ENCODE measurements around the gene LRRC75B. TPM values are rescaled to one million over a fixed set of nuclear protein-coding genes. Genes with fewer than 3 reads are reported as not detected.

LRRC75B gene
- total RNA-seq, 1 experiment from 2014 or later = 7.9 TPM

- CTCF ChIA-PET = no interaction called here
- intact Hi-C loops (cut with micrococcal nuclease) = no loop called here
- Histone ChIP-seq H2AFZ (ENCODE audit: low read depth, low read length, poor library complexity, severe bottlenecking) (no peak overlapping the region), H4K20me1 (ENCODE audit: insufficient read depth) (no peaks in the 10 kb centered on the region), H3K27me3 (ENCODE audit: insufficient read depth, low read length) (no peaks in the 10 kb centered on the region), H3K9me3 (ENCODE audit: control insufficient read depth in 1 of 2, insufficient read depth in 1 of 2, low read depth in 1 of 2, low read length in 2 of 2) (no peaks in the 10 kb centered on the region), H3K9ac (ENCODE audit: low read length) (no peak overlapping the region), H3K27ac (ENCODE audit: low read depth, low read length) (no peak overlapping the region), H3K4me2 (ENCODE audit: low read length) (no peak overlapping the region), H3K4me1 (ENCODE audit: control insufficient read depth in 1 of 2, insufficient read depth in 2 of 2, low read length in 2 of 2) (no peaks in the 10 kb centered on the region), H3K9me2 (ENCODE audit: insufficient read depth) (no peaks in the 10 kb centered on the region), H3K79me2 (ENCODE audit: insufficient read depth, low read length) (no peaks in the 10 kb centered on the region; the same call in 1 of the 2 replicates), H3K4me3 (replicated peaks in 1 of 2; ENCODE audit: low read depth in 1 of 2, low read length in 2 of 2) (no peak overlapping the region), H3K36me3 (ENCODE audit: control insufficient read depth in 1 of 2, insufficient read depth in 2 of 2, low read length in 2 of 2) (peaks cover 9 to 15% of the 10 kb centered on the region in 2 experiments; a peak in 3 of 4 replicates)
- POLR2A ChIA-PET = no interaction called here
- ATAC-seq = no peak
- RAD21 ChIA-PET (ENCODE audit: low non-redundant PET in 1 of 2, low total read pairs in 2 of 2, uncharacterized antibody in 2 of 2, unreplicated experiment in 2 of 2) = no interaction called here
- TF ChIP-seq JUND (IDR thresholded peaks at IDR 0.05) = no peak
- no peak for TF ChIP-seq ZFX (IDR thresholded peaks at IDR 0.05)
- no peak for TF ChIP-seq EGR1 (IDR thresholded peaks at IDR 0.05; ENCODE audit: low read depth)
- no peak for TF ChIP-seq CTCF (IDR thresholded peaks at IDR 0.05 in 2 of 3, conservative IDR thresholded peaks at IDR 0.05 in 1 of 3; ENCODE audit: borderline replicate concordance in 1 of 3, insufficient read depth in 1 of 3, low read depth in 2 of 3, low read length in 2 of 3)
- no peak for TF ChIP-seq SP1 (IDR thresholded peaks at IDR 0.05; ENCODE audit: low read depth)
- TF ChIP-seq ELF1 (IDR thresholded peaks at IDR 0.05; ENCODE audit: borderline replicate concordance, low read depth) = no peak
- TF ChIP-seq FOSL1 (IDR thresholded peaks at IDR 0.05; ENCODE audit: low read depth) = no peak
- TF ChIP-seq ZNF274 (IDR thresholded peaks at IDR 0.05; ENCODE audit: low read depth, low read length) = no peak
- TF ChIP-seq CBX3 (IDR thresholded peaks at IDR 0.05; ENCODE audit: low read depth) = no peak
- no peak for TF ChIP-seq CEBPB (IDR thresholded peaks at IDR 0.05; ENCODE audit: low read depth)
- TF ChIP-seq MAX (IDR thresholded peaks at IDR 0.05) = no peak
- no peak for DNase-seq (ENCODE audit: low read depth, low spot score)
- no TSS peak for BruUV-seq (replicated peaks)
Measured at GRCh38 chr22:24578355-24579257, 14.3 kb downstream of the LRRC75B start.
